Lung (tissue), 12 donors: ENCODE results near the gene LDB2. TPM values are rescaled to one million over a fixed set of nuclear protein-coding genes. Genes with fewer than 3 reads are reported as not detected.
A peak's percentile ranks its signal among the peaks of the same experiment; 100 is the strongest.

Source experiments
- ATAC-seq: fragments of 200-7000 bp; cut with Tn5 transposase; one replicate; pipeline ENCODE4 v1.9.1; 2020; ENCODE audit warnings: moderate number of reproducible peaks; ENCODE audit not compliant: insufficient read depth, low FRiP score
- DNase-seq, 3 donors: peaks; one replicate each; pipeline ENCODE4 v3.0.0-alpha.2; 2013 to 2017
- H3K27ac ChIP-seq, 2 donors: one replicate each; pipeline ENCODE4 v1.5.1; 2013; ENCODE audit warnings: mild to moderate bottlenecking in 2 of 2, moderate library complexity in 2 of 2, control low read depth in 1 of 2, inconsistent platforms in 1 of 2, low read depth in 1 of 2, low read length in 1 of 2
- H3K27me3 ChIP-seq, 3 donors: one replicate each; pipeline ENCODE4 v1.5.1; 2013; ENCODE audit warnings: low read length in 2 of 3; ENCODE audit not compliant: control insufficient read depth in 3 of 3, insufficient read depth in 3 of 3
- H3K36me3 ChIP-seq, 4 donors: one replicate each; pipeline ENCODE4 v1.5.1; 2013; ENCODE audit warnings: low read length in 4 of 4, mild to moderate bottlenecking in 1 of 4, moderate library complexity in 1 of 4; ENCODE audit not compliant: control insufficient read depth in 4 of 4, insufficient read depth in 4 of 4
- H3K4me1 ChIP-seq, 5 donors: one replicate each; pipeline ENCODE4 v1.5.1; 2013; ENCODE audit warnings: low read length in 5 of 5, mild to moderate bottlenecking in 2 of 5, moderate library complexity in 1 of 5; ENCODE audit not compliant: control insufficient read depth in 5 of 5, insufficient read depth in 5 of 5
- H3K4me3 ChIP-seq: one replicate; pipeline ENCODE4 v1.5.1; 2013; ENCODE audit warnings: mild to moderate bottlenecking, control low read depth, moderate library complexity
- H3K9ac ChIP-seq, 2 donors: one replicate each; pipeline ENCODE4 v1.5.1; 2013; ENCODE audit warnings: low read length in 2 of 2, control low read depth in 1 of 2; ENCODE audit not compliant: insufficient read depth in 1 of 2
- H3K9me3 ChIP-seq, 4 donors: one replicate each; pipeline ENCODE4 v1.5.1; 2013; ENCODE audit warnings: low read length in 3 of 4, mild to moderate bottlenecking in 1 of 4, moderate library complexity in 1 of 4; ENCODE audit not compliant: control insufficient read depth in 4 of 4, insufficient read depth in 3 of 4
- CTCF ChIP-seq: IDR thresholded peaks from 2 replicates; pipeline ENCODE4 v1.5.1; 2012; ENCODE audit warnings: mild to moderate bottlenecking; ENCODE audit errors: control extremely low read depth, extremely low read depth
- WGBS, 2 donors: extraction: QIAGEN DNeasy Blood & Tissue Kit; methylation state at CpG; one replicate each; pipeline ENCODE4 v1.1.7; 2013; 5-methylcytosine and 5-hydroxymethylcytosine counted together
- polyA plus RNA-seq, 2 donors: library from polyadenylated mRNA; stranded (reverse); fragments of 200-250 nt; gene quantifications; one replicate each; pipeline ENCODE4 v1.2.1, GENCODE V29; 2013
- total RNA-seq, 2 donors: library from RNA; depleted of rRNA in 1 of 2; stranded (reverse); fragments of >200 nt in 1 of 2; gene quantifications; one replicate each; pipeline ENCODE4 v1.2.1, GENCODE V29; 2014 to 2021
- donor health status: control.
- donor health status: control.
- donor health status: Bipolar disorder and iron deficiency.
- donor health status: healthy.
- donor health status: DM: yes; HTN: yes; CAD: no.

The LDB2 gene
- total and polyA plus RNA-seq, 4 donors = 18.1 to 147 (median 46.1) TPM

- H3K9me3 ChIP-seq = peaks cover 0 to 1% (median 0%) of the 10 kb centered on the region in 4 donors
- DNase-seq = no peak
- no peak overlapping the region for H3K4me3 ChIP-seq
- no peak overlapping the region for H3K9ac ChIP-seq
- H3K4me1 ChIP-seq = peaks cover 0 to 47% (median 14%) of the 10 kb centered on the region in 5 donors
- no peak for ATAC-seq
- no peak for TF ChIP-seq CTCF
- H3K36me3 ChIP-seq = no peaks in the 10 kb centered on the region
- no peaks in the 10 kb centered on the region for H3K27me3 ChIP-seq
- 79 to 86% methylated on average over 2 of the region's 2 CpGs for WGBS, 2 donors
- no peak overlapping the region for H3K27ac ChIP-seq
These were observed 211.4 kb downstream of the LDB2 start for GRCh38 chr4:16687011-16687410.

GRCh38 chr4:16686195-16686594 lies 212.2 kb downstream of the LDB2 start:
- no peaks in the 10 kb centered on the region for H3K36me3 ChIP-seq
- H3K4me1 ChIP-seq = peaks cover 0 to 41% (median 14%) of the 10 kb centered on the region in 5 donors
- ATAC-seq (no peak), DNase-seq (peak in 1 of 3 donors; percentile 61)
- H3K4me3 ChIP-seq = no peak overlapping the region
- 76 to 86% methylated on average over 2 of the region's 2 CpGs for WGBS, 2 donors
- no peak overlapping the region for H3K9ac ChIP-seq
- H3K27ac ChIP-seq = no peak overlapping the region
- H3K27me3 ChIP-seq = no peaks in the 10 kb centered on the region
- H3K9me3 ChIP-seq = peaks cover 0 to 1% (median 0%) of the 10 kb centered on the region in 4 donors
- no peak for TF ChIP-seq CTCF

- 88 to 96% methylated on average over 8 of the region's 8 CpGs for WGBS, 2 donors
- Histone ChIP-seq H3K4me1 (peaks cover 0 to 41% (median 14%) of the 10 kb centered on the region in 5 donors), H3K36me3 (no peaks in the 10 kb centered on the region), H3K9me3 (peaks cover 0 to 1% (median 0%) of the 10 kb centered on the region in 4 donors), H3K27me3 (no peaks in the 10 kb centered on the region), H3K27ac (no peak overlapping the region), H3K4me3 (no peak overlapping the region), H3K9ac (no peak overlapping the region)
- DNase-seq (no peak), ATAC-seq (no peak)
- TF ChIP-seq CTCF = no peak
These were observed 212.9 kb downstream of the LDB2 start for GRCh38 chr4:16685536-16685935.

- 79 to 84% methylated on average over 3 of the region's 3 CpGs for WGBS, 2 donors
- H3K36me3 ChIP-seq = no peaks in the 10 kb centered on the region
- no peak for ATAC-seq
- H3K27ac ChIP-seq = no peak overlapping the region
- peak in 2 of 3 donors; percentile 55 to 56 for DNase-seq
- H3K4me1 ChIP-seq = peaks cover 0 to 45% (median 14%) of the 10 kb centered on the region in 5 donors
- no peaks in the 10 kb centered on the region for H3K27me3 ChIP-seq
- H3K4me3 ChIP-seq = no peak overlapping the region
- H3K9me3 ChIP-seq = peaks cover 0 to 1% (median 0%) of the 10 kb centered on the region in 4 donors
- H3K9ac ChIP-seq = no peak overlapping the region
- no peak for TF ChIP-seq CTCF
These were observed 213.5 kb downstream of the LDB2 start for GRCh38 chr4:16684935-16685334.
